Activated B cell treated with CpG ODN at 0.5 μM for 24 hours (primary cell): ENCODE data around the gene HMG20A. TPM values are rescaled to one million over a fixed set of nuclear protein-coding genes. Genes with fewer than 3 reads are reported as not detected.

Experiments used
- ATAC-seq: fragments of 200-7000 bp; cut with Tn5 transposase; one replicate; pipeline ENCODE4 v1.10.0; 2021; ENCODE audit warnings: low read depth, mild to moderate bottlenecking, moderate library complexity
- CTCF ChIA-PET: fragments of 350-600 bp; sonication (Branson Sonifier 250); formaldehyde crosslinking; loops from one replicate; lab custom pipeline; 2021; ENCODE audit warnings: antibody characterized with exemption; lab: Charles Lee
- POLR2A ChIA-PET: fragments of 350-600 bp; sonication (Branson Sonifier 250); formaldehyde crosslinking; loops from one replicate; lab custom pipeline; 2021; ENCODE audit warnings: antibody characterized with exemption; lab: Charles Lee
- DNase-seq: peaks from one replicate; pipeline ENCODE4 v3.0.0; 2022
- H3K27ac Mint-ChIP-seq: one replicate; pipeline ENCODE4 v1.8.0; 2020; ENCODE audit warnings: mixed read lengths
- H3K27me3 Mint-ChIP-seq: one replicate; pipeline ENCODE4 v1.8.0; 2021; ENCODE audit warnings: mixed read lengths
- H3K36me3 Mint-ChIP-seq: one replicate; pipeline ENCODE4 v1.8.0; 2021; ENCODE audit warnings: low read depth, mixed read lengths
- H3K4me1 Mint-ChIP-seq: one replicate; pipeline ENCODE4 v1.8.0; 2021; ENCODE audit warnings: mixed read lengths
- H3K4me3 Mint-ChIP-seq: one replicate; pipeline ENCODE4 v1.8.0; 2020; ENCODE audit warnings: mild to moderate bottlenecking, mixed read lengths
- H3K9me3 Mint-ChIP-seq: one replicate; pipeline ENCODE4 v1.8.0; 2020; ENCODE audit warnings: mixed read lengths
- intact Hi-C: fragments of 100-400 bp; cut with micrococcal nuclease; formaldehyde crosslinking; loops from one replicate; pipeline ENCODE4 v1.15.1; 2024
- total RNA-seq: library from RNA; stranded (reverse); gene quantifications from 2 replicates; pipeline ENCODE4 v1.2.3, GENCODE V29; 2022
- TF ChIP-seq, protein P1 (sequence below): fragments of 200-600 bp; IDR thresholded peaks from one replicate; pipeline ENCODE4 v1.8.0; 2022; ENCODE audit warnings: antibody characterized with exemption, mild to moderate bottlenecking

The HMG20A gene
- total RNA-seq, 1 donor from 2014 or later: 53.9 TPM

DNA sequence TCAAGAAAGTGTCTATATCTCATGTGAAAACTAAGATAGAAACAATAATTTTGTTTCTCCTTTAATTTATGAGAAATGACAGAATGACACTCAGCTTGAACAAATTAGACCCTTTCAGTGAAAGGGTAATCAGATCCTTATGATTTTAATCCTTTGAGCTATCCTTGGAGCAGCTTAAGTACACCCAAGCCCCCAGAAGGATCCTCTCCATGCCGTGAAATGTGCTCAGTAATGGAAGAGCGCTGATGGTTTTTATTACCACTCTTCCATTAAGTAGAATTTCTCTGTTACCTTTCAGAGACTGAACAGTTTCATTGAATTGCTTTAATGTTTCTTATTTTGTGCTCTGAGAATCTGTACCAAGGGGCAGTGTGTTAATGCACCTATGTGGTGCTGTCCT lies 54.3 kb downstream of the HMG20A start:
- CTCF ChIA-PET: interaction anchor here (1.3 kb wide), 1 partner anchor 68 kb away, joined by 3 read pairs; no protein-coding TSS in a partner anchor
- Mint-ChIP-seq H3K4me1 (no peaks in the 10 kb centered on the region), H3K27me3 (no peaks in the 10 kb centered on the region), H3K36me3 (peaks cover 75% of the 10 kb centered on the region), H3K9me3 (no peaks in the 10 kb centered on the region), H3K4me3 (no peak overlapping the region), H3K27ac (no peak overlapping the region)
- POLR2A ChIA-PET: no interaction called here
- intact Hi-C loops: no loop called here
- no peak for DNase-seq
- no peak for ATAC-seq
- TF ChIP-seq, protein P1, sequence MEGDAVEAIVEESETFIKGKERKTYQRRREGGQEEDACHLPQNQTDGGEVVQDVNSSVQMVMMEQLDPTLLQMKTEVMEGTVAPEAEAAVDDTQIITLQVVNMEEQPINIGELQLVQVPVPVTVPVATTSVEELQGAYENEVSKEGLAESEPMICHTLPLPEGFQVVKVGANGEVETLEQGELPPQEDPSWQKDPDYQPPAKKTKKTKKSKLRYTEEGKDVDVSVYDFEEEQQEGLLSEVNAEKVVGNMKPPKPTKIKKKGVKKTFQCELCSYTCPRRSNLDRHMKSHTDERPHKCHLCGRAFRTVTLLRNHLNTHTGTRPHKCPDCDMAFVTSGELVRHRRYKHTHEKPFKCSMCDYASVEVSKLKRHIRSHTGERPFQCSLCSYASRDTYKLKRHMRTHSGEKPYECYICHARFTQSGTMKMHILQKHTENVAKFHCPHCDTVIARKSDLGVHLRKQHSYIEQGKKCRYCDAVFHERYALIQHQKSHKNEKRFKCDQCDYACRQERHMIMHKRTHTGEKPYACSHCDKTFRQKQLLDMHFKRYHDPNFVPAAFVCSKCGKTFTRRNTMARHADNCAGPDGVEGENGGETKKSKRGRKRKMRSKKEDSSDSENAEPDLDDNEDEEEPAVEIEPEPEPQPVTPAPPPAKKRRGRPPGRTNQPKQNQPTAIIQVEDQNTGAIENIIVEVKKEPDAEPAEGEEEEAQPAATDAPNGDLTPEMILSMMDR: no peak

DNA sequence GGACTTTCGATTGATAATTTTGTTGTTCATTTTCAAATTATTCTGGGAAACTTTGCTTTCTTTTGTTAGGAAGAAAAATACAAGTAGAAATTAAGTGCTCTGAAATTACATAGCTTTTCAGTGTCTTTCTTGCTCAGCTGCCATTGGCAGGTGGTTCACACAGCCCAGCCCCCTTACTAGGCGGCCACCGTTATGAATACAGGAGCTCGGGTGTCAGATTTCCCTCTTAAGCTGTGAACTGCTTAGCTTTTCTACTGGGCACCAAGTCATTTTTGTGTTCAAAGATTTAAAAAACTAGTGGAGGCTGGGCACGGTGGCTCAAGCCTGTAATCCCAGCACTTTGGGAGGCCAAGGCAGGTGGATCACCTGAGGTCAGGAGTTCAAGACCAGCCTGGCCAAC lies 55.2 kb downstream of the HMG20A start:
- TF ChIP-seq, protein P1: no peak
- ChIA-PET CTCF (interaction anchor here (1.3 kb wide), 1 partner anchor 67 kb away, joined by 3 read pairs; no protein-coding TSS in a partner anchor), POLR2A (no interaction called here)
- intact Hi-C loops: no loop called here
- Mint-ChIP-seq H3K27ac (no peak overlapping the region), H3K9me3 (no peaks in the 10 kb centered on the region), H3K27me3 (no peaks in the 10 kb centered on the region), H3K4me1 (no peaks in the 10 kb centered on the region), H3K36me3 (peaks cover 73% of the 10 kb centered on the region), H3K4me3 (no peak overlapping the region)
- ATAC-seq (no peak), DNase-seq (no peak)

DNA sequence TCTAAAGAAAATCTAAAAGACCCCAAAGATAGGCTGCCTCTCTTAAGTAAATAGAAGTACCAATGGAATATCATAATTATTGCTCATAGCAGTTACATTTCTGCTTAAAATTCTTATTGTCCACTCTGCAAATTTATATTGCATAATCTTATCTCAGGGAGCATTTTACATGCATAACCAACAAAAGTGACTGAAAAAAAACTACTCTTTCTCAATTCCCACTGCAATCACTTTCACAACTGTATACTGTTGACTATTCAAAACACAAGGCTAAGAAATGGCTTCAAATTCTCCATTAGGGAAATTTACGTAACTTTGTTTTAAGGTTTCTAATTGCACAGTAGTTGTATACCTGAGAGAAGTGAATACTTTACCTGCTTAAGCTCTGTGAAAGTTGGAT lies 56.3 kb downstream of the HMG20A start:
- Mint-ChIP-seq H3K4me3 (no peak overlapping the region), H3K27ac (no peak overlapping the region), H3K36me3 (peaks cover 73% of the 10 kb centered on the region), H3K4me1 (no peaks in the 10 kb centered on the region), H3K27me3 (no peaks in the 10 kb centered on the region), H3K9me3 (no peaks in the 10 kb centered on the region)
- intact Hi-C loops: no loop called here
- TF ChIP-seq, protein P1: no peak
- ATAC-seq (no peak), DNase-seq (no peak)
- ChIA-PET CTCF (no interaction called here), POLR2A (no interaction called here)

DNA sequence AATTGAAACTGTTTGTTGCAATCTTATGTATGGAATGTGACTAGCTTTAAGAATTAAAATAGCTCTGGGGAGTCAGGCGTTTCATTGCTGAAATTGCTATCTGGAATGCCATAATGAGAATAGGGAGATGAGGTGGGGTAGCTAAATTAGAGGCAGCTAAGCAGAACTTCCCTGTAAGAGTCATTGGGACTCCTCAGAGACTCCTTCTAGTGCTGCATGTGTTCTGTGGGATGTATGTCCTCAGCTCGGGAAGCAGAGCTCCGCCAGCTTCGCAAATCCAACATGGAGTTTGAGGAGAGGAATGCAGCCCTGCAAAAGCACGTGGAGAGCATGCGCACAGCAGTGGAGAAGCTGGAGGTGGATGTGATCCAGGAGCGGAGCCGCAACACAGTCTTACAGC lies 57.4 kb downstream of the HMG20A start:
- H3K4me1 Mint-ChIP-seq: no peaks in the 10 kb centered on the region
- CTCF ChIA-PET: interaction anchor here (0.6 kb wide), 1 partner anchor 19 kb away, joined by 3 read pairs; no protein-coding TSS in a partner anchor
- peaks cover 74% of the 10 kb centered on the region for H3K36me3 Mint-ChIP-seq
- ATAC-seq: no peak
- no peak overlapping the region for H3K27ac Mint-ChIP-seq
- TF ChIP-seq, protein P1: no peak
- no peak for DNase-seq
- no peak overlapping the region for H3K4me3 Mint-ChIP-seq
- H3K9me3 Mint-ChIP-seq: no peaks in the 10 kb centered on the region
- no peaks in the 10 kb centered on the region for H3K27me3 Mint-ChIP-seq
- intact Hi-C loops: no loop called here
- POLR2A ChIA-PET: no interaction called here

- Mint-ChIP-seq H3K4me3 (no peak overlapping the region), H3K27me3 (no peaks in the 10 kb centered on the region), H3K4me1 (no peaks in the 10 kb centered on the region), H3K27ac (no peak overlapping the region), H3K36me3 (peaks cover 77% of the 10 kb centered on the region), H3K9me3 (no peaks in the 10 kb centered on the region)
- ChIA-PET CTCF (interaction anchor here (0.7 to 1.2 kb wide), 2 partner anchors 18 to 65 kb away, joined by 4 read pairs; no protein-coding TSS in a partner anchor), POLR2A (no interaction called here)
- TF ChIP-seq, protein P1: no peak
- ATAC-seq: no peak
- DNase-seq: no peak
- intact Hi-C loops: no loop called here
Measured at GRCh38 chr15:77479015-77479414, 58.3 kb downstream of the HMG20A start.
